Activated CD8-positive, alpha-beta memory T cell treated with anti-CD3 and anti-CD28 coated beads, Interleukin-2, amount 50 U/mL, for 48 hours (primary cell): Measurements from ENCODE around the gene NT5C2.
"Not testable (repeated sequence)": the region's sequence is repeated elsewhere in the genome, so short reads cannot be mapped to it uniquely, and the experiment has no call there.

ENCODE experiments used
- DNase-seq: peaks from one replicate; pipeline ENCODE4 v3.0.0-alpha.2; 2020

NT5C2 gene

GRCh38 chr10:103193107-103193819 lies at the start of gene NT5C2:
Gene NT5C2, minus strand, starts transcription at chr10:103193272. Its CDS starts 18,314 bp downstream, at chr10:103174958.
- DNase-seq: peak; percentile 90

GRCh38 chr10:103241262-103242011 lies 48.4 kb upstream of the NT5C2 start:
- DNase-seq: no peak

- DNase-seq: no peak
Measured at GRCh38 chr10:103238506-103239252, 45.6 kb upstream of the NT5C2 start.

GRCh38 chr10:103235775-103236174 lies 42.7 kb upstream of the NT5C2 start:
- DNase-seq: no peak

GRCh38 chr10:103232772-103233488 lies 39.9 kb upstream of the NT5C2 start:
- DNase-seq: no peak

- no peak for DNase-seq
Measured at GRCh38 chr10:103232131-103232673, 39.1 kb upstream of the NT5C2 start.

GRCh38 chr10:103231047-103231551 lies 38.0 kb upstream of the NT5C2 start:
- DNase-seq: no peak

GRCh38 chr10:103227416-103227815 lies 34.3 kb upstream of the NT5C2 start:
- DNase-seq: no peak

- DNase-seq: no peak
Measured at GRCh38 chr10:103225939-103226338, 32.9 kb upstream of the NT5C2 start.

- not testable (repeated sequence) for DNase-seq
Measured at GRCh38 chr10:103224721-103225120, 31.6 kb upstream of the NT5C2 start.

- DNase-seq: no peak
Measured at GRCh38 chr10:103224133-103224532, 31.1 kb upstream of the NT5C2 start.

GRCh38 chr10:103216362-103216761 lies 23.3 kb upstream of the NT5C2 start:
- not testable (repeated sequence) for DNase-seq

GRCh38 chr10:103215601-103216000 lies 22.5 kb upstream of the NT5C2 start:
- no peak for DNase-seq

- not testable (repeated sequence) for DNase-seq
Measured at GRCh38 chr10:103210262-103210661, 17.2 kb upstream of the NT5C2 start.

- not testable (repeated sequence) for DNase-seq
Measured at GRCh38 chr10:103207643-103208042, 14.6 kb upstream of the NT5C2 start.

GRCh38 chr10:103207141-103207540 lies 14.1 kb upstream of the NT5C2 start:
- DNase-seq: no peak

GRCh38 chr10:103206715-103207114 lies 13.6 kb upstream of the NT5C2 start:
- not testable (repeated sequence) for DNase-seq

GRCh38 chr10:103205401-103205800 lies 12.3 kb upstream of the NT5C2 start:
- DNase-seq: not testable (repeated sequence)

- no peak for DNase-seq
Measured at GRCh38 chr10:103204353-103205255, 11.5 kb upstream of the NT5C2 start.

- DNase-seq: no peak
Measured at GRCh38 chr10:103203466-103203865, 10.4 kb upstream of the NT5C2 start.

- DNase-seq: no peak
Measured at GRCh38 chr10:103202319-103202718, 9.2 kb upstream of the NT5C2 start.
